ENCODE data around the gene NKD1.

The NKD1 gene

GRCh38 chr16:50611995-50612848 is 64.0 kb downstream of the NKD1 start:
- no peak overlapping the region for H3K4me3 ChIP-seq (ENCODE audit: low read length)
- DNase-seq: no peak
- no peak for TF ChIP-seq CTCF (IDR thresholded peaks at IDR 0.05; ENCODE audit: low read length)
- TF ChIP-seq EZH2phosphoT487 (IDR thresholded peaks at IDR 0.05; ENCODE audit: low read length): no peak
- no peak for TF ChIP-seq EZH2 (optimal IDR thresholded peaks at IDR 0.05; ENCODE audit: low read depth, low read length)
- no peaks in the 10 kb centered on the region for H4K20me1 ChIP-seq (ENCODE audit: insufficient read depth, low read length)
- H3K4me1 ChIP-seq (ENCODE audit: low read length): no peaks in the 10 kb centered on the region
- no peak overlapping the region for H3K4me2 ChIP-seq (ENCODE audit: low read depth, low read length)
- H3K9ac ChIP-seq (ENCODE audit: low read length): no peak overlapping the region
- no peak overlapping the region for H2AFZ ChIP-seq (ENCODE audit: low read length)
- H3K9me3 ChIP-seq (replicated peaks; ENCODE audit: insufficient read depth, low read length): no peaks in the 10 kb centered on the region
- H3K27ac ChIP-seq (ENCODE audit: low read length): no peak overlapping the region
- no peaks in the 10 kb centered on the region for H3K36me3 ChIP-seq (replicated peaks; ENCODE audit: insufficient read depth, low read length)
- H3F3A ChIP-seq (ENCODE audit: insufficient read depth, low read length): no peaks in the 10 kb centered on the region
- H3K9me2 ChIP-seq (replicated peaks; ENCODE audit: insufficient read depth, low read length): no peaks in the 10 kb centered on the region
- H3K27me3 ChIP-seq (replicated peaks; ENCODE audit: insufficient read depth, low read length): no peaks in the 10 kb centered on the region
- no peaks in the 10 kb centered on the region for H3K79me2 ChIP-seq (ENCODE audit: low read length)

GRCh38 chr16:50612849-50613198 is 64.6 kb downstream of the NKD1 start:
- no peak overlapping the region for H2AFZ ChIP-seq (ENCODE audit: low read length)
- H3F3A ChIP-seq (ENCODE audit: insufficient read depth, low read length): no peaks in the 10 kb centered on the region
- no peak overlapping the region for H3K27ac ChIP-seq (ENCODE audit: low read length)
- DNase-seq: no peak
- no peaks in the 10 kb centered on the region for H3K9me3 ChIP-seq (replicated peaks; ENCODE audit: insufficient read depth, low read length)
- H3K36me3 ChIP-seq (replicated peaks; ENCODE audit: insufficient read depth, low read length): no peaks in the 10 kb centered on the region
- H3K4me2 ChIP-seq (ENCODE audit: low read depth, low read length): no peak overlapping the region
- H4K20me1 ChIP-seq (ENCODE audit: insufficient read depth, low read length): no peaks in the 10 kb centered on the region
- H3K9me2 ChIP-seq (replicated peaks; ENCODE audit: insufficient read depth, low read length): no peaks in the 10 kb centered on the region
- H3K9ac ChIP-seq (ENCODE audit: low read length): no peak overlapping the region
- TF ChIP-seq EZH2 (optimal IDR thresholded peaks at IDR 0.05; ENCODE audit: low read depth, low read length): no peak
- TF ChIP-seq CTCF (IDR thresholded peaks at IDR 0.05; ENCODE audit: low read length): no peak
- no peak for TF ChIP-seq EZH2phosphoT487 (IDR thresholded peaks at IDR 0.05; ENCODE audit: low read length)
- H3K27me3 ChIP-seq (replicated peaks; ENCODE audit: insufficient read depth, low read length): no peaks in the 10 kb centered on the region
- H3K4me1 ChIP-seq (ENCODE audit: low read length): no peaks in the 10 kb centered on the region
- H3K79me2 ChIP-seq (ENCODE audit: low read length): no peaks in the 10 kb centered on the region
- no peak overlapping the region for H3K4me3 ChIP-seq (ENCODE audit: low read length)

GRCh38 chr16:50613281-50613963 is 65.2 kb downstream of the NKD1 start:
- Histone ChIP-seq H3K79me2 (ENCODE audit: low read length) (no peaks in the 10 kb centered on the region), H3K9me2 (replicated peaks; ENCODE audit: insufficient read depth, low read length) (no peaks in the 10 kb centered on the region), H3K36me3 (replicated peaks; ENCODE audit: insufficient read depth, low read length) (no peaks in the 10 kb centered on the region), H3K9ac (ENCODE audit: low read length) (no peak overlapping the region), H3K4me3 (ENCODE audit: low read length) (no peak overlapping the region), H3K27ac (ENCODE audit: low read length) (no peak overlapping the region), H3K27me3 (replicated peaks; ENCODE audit: insufficient read depth, low read length) (no peaks in the 10 kb centered on the region), H2AFZ (ENCODE audit: low read length) (no peak overlapping the region), H3K4me2 (ENCODE audit: low read depth, low read length) (no peak overlapping the region), H4K20me1 (ENCODE audit: insufficient read depth, low read length) (no peaks in the 10 kb centered on the region), H3K9me3 (replicated peaks; ENCODE audit: insufficient read depth, low read length) (no peaks in the 10 kb centered on the region), H3F3A (ENCODE audit: insufficient read depth, low read length) (no peaks in the 10 kb centered on the region), H3K4me1 (ENCODE audit: low read length) (no peaks in the 10 kb centered on the region)
- TF ChIP-seq EZH2 (optimal IDR thresholded peaks at IDR 0.05; ENCODE audit: low read depth, low read length) (no peak), EZH2phosphoT487 (IDR thresholded peaks at IDR 0.05; ENCODE audit: low read length) (no peak), CTCF (IDR thresholded peaks at IDR 0.05; ENCODE audit: low read length) (no peak)
- no peak for DNase-seq

All from MM.1S (cell line).